ENCODE data around the gene RARRES2. TPM values are rescaled to one million over a fixed set of nuclear protein-coding genes. Genes with fewer than 3 reads are reported as not detected.

RARRES2 gene
- total RNA-seq, 1 donor from 2014 or later = 26.3 TPM

DNA sequence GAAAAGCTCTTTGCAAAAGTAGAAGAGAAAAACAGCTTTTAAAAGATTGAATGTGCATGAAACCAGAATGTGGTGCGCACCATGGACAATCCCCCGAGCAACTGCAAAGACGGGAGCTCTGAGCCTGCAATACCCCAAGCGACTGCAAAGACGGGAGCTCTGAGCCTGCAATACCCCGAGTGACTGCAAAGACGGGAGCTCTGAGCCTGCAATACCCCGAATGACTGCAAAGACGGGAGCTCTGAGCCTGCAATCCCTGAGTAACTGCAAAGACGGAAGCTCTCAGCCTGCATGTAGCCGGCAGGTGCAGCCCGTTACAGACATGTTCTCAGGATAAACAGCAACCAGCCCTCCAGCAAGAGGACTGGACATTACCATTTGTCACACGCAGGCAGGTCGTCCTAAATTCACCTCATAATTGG is 43.9 kb upstream of the RARRES2 start:
- Mint-ChIP-seq H3K4me3 (peak overlapping the region; percentile 84), H3K27me3 (ENCODE audit: low read depth) (no peaks in the 10 kb centered on the region), H3K4me1 (peaks cover 67% of the 10 kb centered on the region), H3K27ac (ENCODE audit: unreplicated experiment) (peak overlapping the region; percentile 62), H3K36me3 (ENCODE audit: low read depth) (peaks cover 5% of the 10 kb centered on the region), H3K9me3 (no peaks in the 10 kb centered on the region)
- TF ChIP-seq CTCF (conservative IDR thresholded peaks at IDR 0.05) = no peak
- DNase-seq (ENCODE audit: low read depth, low spot score) = no peak

DNA sequence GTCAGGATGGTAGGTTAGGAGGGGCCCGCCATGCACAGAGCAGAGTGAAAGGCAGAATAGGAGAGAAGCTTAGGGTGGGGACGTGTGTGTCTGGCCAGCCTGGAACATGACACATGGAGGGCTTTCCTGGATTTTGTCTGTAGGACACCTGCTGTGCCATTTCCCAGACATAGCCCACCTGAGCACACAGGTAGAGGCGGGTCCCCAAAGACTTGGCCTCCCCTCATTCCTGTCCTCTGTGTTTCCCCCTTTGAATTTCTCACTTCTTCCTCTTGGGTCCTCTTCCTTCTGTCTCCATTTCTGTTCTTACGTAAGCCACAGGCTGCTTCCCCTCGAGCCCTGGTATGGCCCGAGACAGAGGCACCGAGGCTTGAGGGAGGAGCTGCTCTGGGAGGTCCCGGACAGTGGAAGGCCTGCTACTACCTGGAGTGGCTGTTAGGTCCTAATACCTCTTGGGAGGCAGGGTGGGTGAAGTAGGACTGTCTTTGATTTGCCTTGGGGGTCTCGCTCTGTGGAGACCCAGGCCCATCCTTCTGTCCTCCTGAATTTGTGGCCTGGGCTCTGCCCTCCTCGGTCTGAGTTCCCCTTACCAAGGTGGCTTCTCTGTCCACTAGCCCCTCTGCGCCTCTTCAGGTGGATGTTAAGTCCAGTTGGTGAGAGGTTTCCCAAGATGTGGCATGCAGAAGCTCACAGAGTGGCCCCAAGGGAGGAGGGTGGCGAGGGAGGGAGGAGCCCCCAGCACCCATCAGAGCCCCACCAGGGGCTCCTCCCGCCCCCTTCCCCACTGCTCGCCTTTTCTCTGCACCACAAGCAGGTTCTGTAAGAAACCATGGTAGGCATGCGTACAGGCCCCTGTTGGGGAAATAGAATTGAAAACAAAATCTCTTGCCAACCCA is 43.2 kb upstream of the RARRES2 start:
- no peak for DNase-seq (ENCODE audit: low read depth, low spot score)
- Mint-ChIP-seq H3K36me3 (ENCODE audit: low read depth) (peaks cover 5% of the 10 kb centered on the region), H3K27ac (ENCODE audit: unreplicated experiment) (peak overlapping the region; percentile 99), H3K4me1 (peaks cover 74% of the 10 kb centered on the region), H3K27me3 (ENCODE audit: low read depth) (no peaks in the 10 kb centered on the region), H3K4me3 (peak overlapping the region; percentile 96), H3K9me3 (no peaks in the 10 kb centered on the region)
- TF ChIP-seq CTCF (conservative IDR thresholded peaks at IDR 0.05) = no peak

DNA sequence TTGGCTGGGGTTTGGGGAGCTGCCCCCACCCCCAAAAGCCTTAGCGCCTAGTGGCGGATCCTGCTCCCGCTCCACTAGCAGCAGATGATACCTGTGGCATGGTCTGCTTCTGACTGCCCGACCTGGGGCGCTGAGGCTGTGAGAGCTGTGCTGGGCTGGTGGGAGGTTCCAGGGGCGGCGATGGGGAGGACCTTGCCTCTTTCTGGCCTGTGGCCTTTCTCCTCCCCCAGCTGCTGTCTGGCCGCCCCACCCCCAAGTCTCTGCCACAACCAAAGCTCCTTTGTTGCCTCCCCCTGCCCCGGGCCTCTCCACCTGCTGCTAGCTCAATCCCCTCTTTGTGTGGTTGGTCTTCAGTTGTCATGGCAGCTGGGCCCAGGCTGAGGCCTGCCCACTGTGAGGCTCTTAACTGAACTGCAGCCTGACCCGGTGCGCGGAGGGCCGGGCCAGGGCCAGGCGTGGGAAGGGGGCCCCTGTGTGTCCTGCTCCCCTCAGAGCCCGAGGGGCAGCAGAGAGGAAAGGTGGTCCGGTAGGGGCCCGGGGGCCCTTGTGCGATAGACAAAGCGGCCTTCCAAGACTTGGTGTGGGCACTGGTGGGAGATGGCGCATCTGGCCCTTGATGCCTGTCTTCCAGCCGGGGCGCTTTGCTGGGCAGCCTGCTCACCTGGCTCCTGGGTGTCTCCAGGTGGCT is 42.4 kb upstream of the RARRES2 start:
- peak; percentile 90 for DNase-seq (ENCODE audit: low read depth, low spot score)
- Mint-ChIP-seq H3K4me3 (peak overlapping the region; percentile 96), H3K27me3 (ENCODE audit: low read depth) (no peaks in the 10 kb centered on the region), H3K4me1 (peaks cover 75% of the 10 kb centered on the region), H3K27ac (ENCODE audit: unreplicated experiment) (peak overlapping the region; percentile 99), H3K36me3 (ENCODE audit: low read depth) (peaks cover 5% of the 10 kb centered on the region), H3K9me3 (no peaks in the 10 kb centered on the region)
- TF ChIP-seq CTCF (conservative IDR thresholded peaks at IDR 0.05) = no peak

- Mint-ChIP-seq H3K36me3 (ENCODE audit: low read depth) (peaks cover 2% of the 10 kb centered on the region), H3K27ac (ENCODE audit: unreplicated experiment) (peak overlapping the region; percentile 99), H3K27me3 (ENCODE audit: low read depth) (no peaks in the 10 kb centered on the region), H3K4me1 (peaks cover 77% of the 10 kb centered on the region), H3K9me3 (no peaks in the 10 kb centered on the region), H3K4me3 (peak overlapping the region; percentile 96)
- no peak for DNase-seq (ENCODE audit: low read depth, low spot score)
- TF ChIP-seq CTCF (conservative IDR thresholded peaks at IDR 0.05) = no peak
Observed at GRCh38 chr7:150382844-150383225, 41.4 kb upstream of the RARRES2 start.

DNA sequence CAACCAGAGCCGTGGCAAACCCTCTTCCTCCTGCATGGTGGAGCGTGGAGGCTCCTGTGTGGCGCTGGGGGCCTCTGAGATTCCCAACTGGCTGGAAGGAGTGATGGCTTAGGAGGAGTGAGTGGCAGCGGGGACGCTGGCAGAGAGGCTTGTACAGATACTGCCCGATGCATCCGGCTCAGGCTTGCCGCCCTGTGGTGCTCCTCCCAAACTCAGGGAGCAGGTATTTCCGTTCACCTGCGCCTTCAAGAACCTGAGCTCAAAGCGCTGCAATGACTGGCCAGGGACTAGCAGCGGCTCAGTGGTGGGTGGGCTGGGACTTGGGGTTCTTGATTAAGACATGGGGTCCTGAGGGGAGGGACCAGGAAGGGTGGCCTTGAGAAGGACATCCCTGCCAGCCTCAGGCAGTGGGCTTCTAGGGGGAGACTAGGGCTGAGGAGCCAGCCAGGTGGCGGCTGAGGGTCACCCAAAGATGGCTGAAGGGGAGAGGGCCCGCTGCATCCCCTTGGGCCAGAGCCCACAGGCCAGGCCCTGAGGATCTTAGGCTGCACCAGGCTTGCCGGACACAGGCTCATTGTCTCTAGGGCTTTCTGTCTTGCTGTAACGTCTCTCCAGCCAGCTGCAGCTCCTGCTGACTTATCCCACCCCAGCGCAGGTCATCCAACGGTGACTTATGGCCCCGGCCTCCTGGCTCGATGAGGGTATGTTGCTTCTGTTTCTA is 40.9 kb upstream of the RARRES2 start:
- no peak for TF ChIP-seq CTCF (conservative IDR thresholded peaks at IDR 0.05)
- no peaks in the 10 kb centered on the region for H3K27me3 Mint-ChIP-seq (ENCODE audit: low read depth)
- H3K9me3 Mint-ChIP-seq = no peaks in the 10 kb centered on the region
- DNase-seq (ENCODE audit: low read depth, low spot score) = no peak
- H3K4me1 Mint-ChIP-seq = peaks cover 82% of the 10 kb centered on the region
- H3K4me3 Mint-ChIP-seq = peak overlapping the region; percentile 96
- peaks cover 2% of the 10 kb centered on the region for H3K36me3 Mint-ChIP-seq (ENCODE audit: low read depth)
- H3K27ac Mint-ChIP-seq (ENCODE audit: unreplicated experiment) = peak overlapping the region; percentile 99
